Esophagus squamous epithelium (tissue), 5 donors: Measurements from ENCODE around the gene GOLGA5. TPM values are rescaled to one million over a fixed set of nuclear protein-coding genes. Genes with fewer than 3 reads are reported as not detected.

Source experiments
- DNase-seq: peaks from one replicate; lab custom pipeline; 2025; lab: John Stamatoyannopoulos, UW
- H3K27ac ChIP-seq, 4 donors: fragments of 200-600 bp; sonication (generic); one replicate each; pipeline ENCODE4 v1.5.1; 2016 to 2019; ENCODE audit warnings: mild to moderate bottlenecking in 1 of 4
- H3K27me3 ChIP-seq, 4 donors: fragments of 200-600 bp; sonication (generic); 1 replicate in 3 of 4; 2 replicates in 1 of 4; pipeline versions ENCODE4 v1.5.1 to v1.6.0; 2017 to 2021; ENCODE audit warnings: antibody characterized with exemption in 1 of 4
- H3K36me3 ChIP-seq, 3 donors: fragments of 200-600 bp; sonication (generic); one replicate each; pipeline ENCODE4 v1.5.1; 2016 to 2019
- H3K4me1 ChIP-seq, 3 donors: fragments of 200-600 bp; sonication (generic); one replicate each; pipeline ENCODE4 v1.5.1; 2017 to 2019
- H3K4me3 ChIP-seq, 4 donors: fragments of 200-600 bp; sonication (generic); 1 replicate in 3 of 4; 2 replicates in 1 of 4; pipeline ENCODE4 v1.5.1; 2016 to 2019; ENCODE audit warnings: mild to moderate bottlenecking in 2 of 4, moderate library complexity in 1 of 4
- H3K9me3 ChIP-seq, 3 donors: fragments of 200-600 bp; sonication (generic); one replicate each; pipeline ENCODE4 v1.5.1; 2016 to 2019
- CTCF ChIP-seq, 6 experiments: fragments of 450-650 bp in 4 of 6; fragments of 200-600 bp in 2 of 6; sonication (generic) in 2 of 6; IDR thresholded peaks; one replicate each; pipeline ENCODE4 v1.5.1; 2016 to 2019; ENCODE audit warnings: antibody characterized with exemption in 6 of 6, mild to moderate bottlenecking in 4 of 6, moderate library complexity in 4 of 6
- POLR2A ChIP-seq, 4 donors: fragments of 450-650 bp; IDR thresholded peaks; one replicate each; pipeline ENCODE4 v1.6.1; 2017; ENCODE audit warnings: antibody characterized with exemption in 4 of 4, mild to moderate bottlenecking in 4 of 4, moderate library complexity in 3 of 4
- WGBS, 2 donors: methylation state at CpG; one replicate each; pipeline ENCODE4 v1.1.5; 2018; 5-methylcytosine and 5-hydroxymethylcytosine counted together
- intact Hi-C: fragments of 100-400 bp; cut with DNase I; formaldehyde crosslinking; loops from one replicate; pipeline ENCODE4 v1.15.0; 2022
- total RNA-seq, 4 donors: library from RNA; depleted of rRNA; stranded (reverse); fragments of >200 nt; gene quantifications; one replicate each; pipeline ENCODE4 v1.1.0, GENCODE V29; 2016
- donor health status: DM: yes; HTN: yes; CAD: no.

GOLGA5 gene
- total RNA-seq, 4 donors from 2014 or later, result 23.2 to 37.2 (median 31.7) TPM

GRCh38 chr14:92789457-92790089 lies 4.5 kb upstream of the GOLGA5 start:
- TF ChIP-seq CTCF (IDR thresholded peaks at IDR 0.05) (no peak), POLR2A (IDR thresholded peaks at IDR 0.05) (no peak)
- peaks cover 6 to 17% (median 7%) of the 10 kb centered on the region in 3 donors for H3K4me1 ChIP-seq
- H3K4me3 ChIP-seq, result no peak overlapping the region
- no peak overlapping the region for H3K27ac ChIP-seq
- no peak for DNase-seq
- intact Hi-C loops, result loop anchor here (10.0 kb wide), 2 partner anchors 75 to 105 kb away; no protein-coding TSS in a partner anchor
- no peaks in the 10 kb centered on the region for H3K27me3 ChIP-seq
- peaks cover 0 to 15% (median 7%) of the 10 kb centered on the region in 3 donors for H3K9me3 ChIP-seq
- no peaks in the 10 kb centered on the region for H3K36me3 ChIP-seq

- peak overlapping the region; percentile 89 to 97 (median 91) for H3K27ac ChIP-seq
- DNase-seq, result no peak
Measured at GRCh38 chr14:92792885-92793284, 1.2 kb upstream of the GOLGA5 start.

GRCh38 chr14:92794547-92794941 lies 439 bp downstream of the GOLGA5 start:
- H3K4me3 ChIP-seq, result peak overlapping the region; percentile 82 to 99 (median 90)
- intact Hi-C loops, result no loop called here
- H3K4me1 ChIP-seq, result peaks cover 7 to 35% (median 17%) of the 10 kb centered on the region in 3 donors
- H3K27me3 ChIP-seq, result no peaks in the 10 kb centered on the region
- TF ChIP-seq CTCF (IDR thresholded peaks at IDR 0.05) (no peak), POLR2A (IDR thresholded peaks at IDR 0.05) (no peak)
- WGBS, 2 donors, result 0% methylated on average over 12 to 15 of the region's 20 CpGs
- DNase-seq, result no peak
- H3K27ac ChIP-seq, result peak overlapping the region; percentile 89 to 97 (median 91)
- peaks cover 0 to 25% (median 0%) of the 10 kb centered on the region in 3 donors for H3K36me3 ChIP-seq
- H3K9me3 ChIP-seq, result peaks cover 0 to 7% (median 6%) of the 10 kb centered on the region in 3 donors

More at GRCh38 chr14:92792885-92793284, 1.2 kb upstream of the GOLGA5 start:
- Histone ChIP-seq H3K27me3 (no peaks in the 10 kb centered on the region), H3K9me3 (peaks cover 0 to 15% (median 7%) of the 10 kb centered on the region in 3 donors), H3K4me1 (peaks cover 7 to 33% (median 17%) of the 10 kb centered on the region in 3 donors), H3K36me3 (peaks cover 0 to 9% (median 0%) of the 10 kb centered on the region in 3 donors), H3K4me3 (no peak overlapping the region)
- no peak for TF ChIP-seq CTCF (IDR thresholded peaks at IDR 0.05)
- no peak for TF ChIP-seq POLR2A (IDR thresholded peaks at IDR 0.05)
- intact Hi-C loops, result no loop called here
- 55 to 61% methylated on average over 4 of the region's 4 CpGs for WGBS, 2 donors

GRCh38 chr14:92794961-92795360 lies 856 bp downstream of the GOLGA5 start:
- no peaks in the 10 kb centered on the region for H3K27me3 ChIP-seq
- intact Hi-C loops, result no loop called here
- whole genome bisulfite sequencing, 2 donors, result 52 to 55% methylated on average over 6 of the region's 6 CpGs
- no peak for TF ChIP-seq CTCF (IDR thresholded peaks at IDR 0.05)
- TF ChIP-seq POLR2A (IDR thresholded peaks at IDR 0.05), result no peak
- peaks cover 7 to 39% (median 17%) of the 10 kb centered on the region in 3 donors for H3K4me1 ChIP-seq
- DNase-seq, result no peak
- peaks cover 0 to 29% (median 0%) of the 10 kb centered on the region in 3 donors for H3K36me3 ChIP-seq
- H3K27ac ChIP-seq, result peak overlapping the region; percentile 89 to 97 (median 91)
- H3K4me3 ChIP-seq, result peak overlapping the region; percentile 82 to 99 (median 90)
- H3K9me3 ChIP-seq, result peaks cover 0 to 4% (median 2%) of the 10 kb centered on the region in 3 donors

GRCh38 chr14:92797935-92798653 lies 4.0 kb downstream of the GOLGA5 start:
- H3K4me3 ChIP-seq, result no peak overlapping the region
- H3K4me1 ChIP-seq, result peaks cover 7 to 67% (median 25%) of the 10 kb centered on the region in 3 donors
- peaks cover 0 to 43% (median 0%) of the 10 kb centered on the region in 3 donors for H3K36me3 ChIP-seq
- no peak overlapping the region for H3K27ac ChIP-seq
- WGBS, 2 donors, result 81 to 82% methylated on average over 6 of the region's 6 CpGs
- no peaks in the 10 kb centered on the region for H3K9me3 ChIP-seq
- no peak for DNase-seq
- TF ChIP-seq CTCF (IDR thresholded peaks at IDR 0.05) (no peak), POLR2A (IDR thresholded peaks at IDR 0.05) (no peak)
- no peaks in the 10 kb centered on the region for H3K27me3 ChIP-seq
- intact Hi-C loops, result no loop called here
